Caco-2 (cell line): ENCODE results near the gene SKAP1. TPM values are rescaled to one million over a fixed set of nuclear protein-coding genes. Genes with fewer than 3 reads are reported as not detected.

Experiments
- BruUV-seq: library from RNA; stranded (reverse); fragments of 400-500 nt; replicated peaks from 2 replicates; lab custom pipeline; 2021; lab: Mats Ljungman, UMichigan
- CTCF ChIA-PET: fragments of 300-600 bp; sonication (Branson Sonifier 250); formaldehyde crosslinking; loops from one replicate; lab custom pipeline; 2022; ENCODE audit warnings: antibody characterized with exemption; lab: Charles Lee
- POLR2A ChIA-PET: fragments of 300-600 bp; sonication (Branson Sonifier 250); formaldehyde crosslinking; loops from one replicate; lab custom pipeline; 2022; ENCODE audit warnings: antibody characterized with exemption; lab: Charles Lee
- DNase-seq, 2 experiments: peaks; one replicate each; pipeline versions ENCODE4 v3.0.0 to v3.0.0-alpha.2; 2020 to 2022
- H3K27me3 ChIP-seq: replicated peaks from 2 replicates; pipeline ENCODE4 v1.6.0; 2011; ENCODE audit warnings: low read length; ENCODE audit not compliant: control insufficient read depth, insufficient read depth
- H3K36me3 ChIP-seq: 2 replicates; pipeline ENCODE4 v1.5.1; 2011; ENCODE audit warnings: low read length; ENCODE audit not compliant: control insufficient read depth, insufficient read depth
- H3K4me1 ChIP-seq: fragments of 250-450 bp; sonication (Bioruptor Pico); 2 replicates; pipeline ENCODE4 v1.5.1; 2020; ENCODE audit warnings: mild to moderate bottlenecking
- H3K4me3 ChIP-seq: 2 replicates; pipeline ENCODE4 v1.5.1; 2011; ENCODE audit warnings: low read depth, mild to moderate bottlenecking, control low read depth, low read length
- H3K9me3 ChIP-seq: fragments of 250-450 bp; sonication (Bioruptor Pico); 2 replicates; pipeline ENCODE4 v1.5.1; 2020; ENCODE audit warnings: mild to moderate bottlenecking, moderate library complexity
- H3K27ac Mint-ChIP-seq: one replicate; pipeline ENCODE4 v1.8.0; 2022; ENCODE audit warnings: mixed read lengths; ENCODE audit not compliant: unreplicated experiment
- H3K27me3 Mint-ChIP-seq: one replicate; pipeline ENCODE4 v1.8.0; 2022; ENCODE audit warnings: mixed read lengths; ENCODE audit not compliant: insufficient read depth, unreplicated experiment
- H3K36me3 Mint-ChIP-seq: one replicate; pipeline ENCODE4 v1.8.0; 2022; ENCODE audit warnings: mild to moderate bottlenecking, mixed read lengths; ENCODE audit not compliant: insufficient read depth, unreplicated experiment
- H3K4me1 Mint-ChIP-seq: one replicate; pipeline ENCODE4 v1.8.0; 2022; ENCODE audit warnings: low read depth, mixed read lengths; ENCODE audit not compliant: unreplicated experiment
- H3K4me3 Mint-ChIP-seq: one replicate; pipeline ENCODE4 v1.8.0; 2022; ENCODE audit warnings: mild to moderate bottlenecking, moderate library complexity, mixed read lengths; ENCODE audit not compliant: unreplicated experiment
- H3K9me3 Mint-ChIP-seq: one replicate; pipeline ENCODE4 v1.8.0; 2022; ENCODE audit warnings: mixed read lengths; ENCODE audit not compliant: unreplicated experiment
- intact Hi-C: fragments of 100-400 bp; cut with micrococcal nuclease; formaldehyde crosslinking; loops from one replicate; pipeline ENCODE4 v1.10.0; 2022; ENCODE audit not compliant: unreplicated experiment
- total RNA-seq: library from RNA; stranded (reverse); gene quantifications from 2 replicates; pipeline ENCODE4 v1.2.3, GENCODE V29; 2022
- TF ChIP-seq, protein P1 (sequence below), 2 experiments: fragments of 200-600 bp in 1 of 2; IDR thresholded peaks; 1 replicate in 1 of 2; 2 replicates in 1 of 2; pipeline versions ENCODE4 v1.5.1 to v1.8.0; 2011 to 2022; ENCODE audit warnings: antibody characterized with exemption in 1 of 2, control low read depth in 1 of 2, inconsistent platforms in 1 of 2, low read depth in 1 of 2, low read length in 1 of 2, mild to moderate bottlenecking in 1 of 2, moderate library complexity in 1 of 2; ENCODE audit not compliant: insufficient read depth in 1 of 2, severe bottlenecking in 1 of 2, unreplicated experiment in 1 of 2

Gene SKAP1
- total RNA-seq, 1 experiment from 2014 or later = 0.70 TPM

- Mint-ChIP-seq H3K27me3 (peaks cover 19% of the 10 kb centered on the region), H3K9me3 (no peaks in the 10 kb centered on the region), H3K36me3 (no peaks in the 10 kb centered on the region), H3K27ac (no peak overlapping the region), H3K4me1 (peaks cover 14% of the 10 kb centered on the region), H3K4me3 (peak overlapping the region; percentile 65)
- ChIA-PET POLR2A (no interaction called here), CTCF (no interaction called here)
- DNase-seq = no peak
- intact Hi-C loops = no loop called here
- no peaks in the 10 kb centered on the region for H3K27me3 ChIP-seq
- H3K9me3 ChIP-seq = no peaks in the 10 kb centered on the region
- H3K4me3 ChIP-seq = no peak overlapping the region
- no peaks in the 10 kb centered on the region for H3K36me3 ChIP-seq
- H3K4me1 ChIP-seq = peaks cover 18% of the 10 kb centered on the region
- TF ChIP-seq, protein P1, sequence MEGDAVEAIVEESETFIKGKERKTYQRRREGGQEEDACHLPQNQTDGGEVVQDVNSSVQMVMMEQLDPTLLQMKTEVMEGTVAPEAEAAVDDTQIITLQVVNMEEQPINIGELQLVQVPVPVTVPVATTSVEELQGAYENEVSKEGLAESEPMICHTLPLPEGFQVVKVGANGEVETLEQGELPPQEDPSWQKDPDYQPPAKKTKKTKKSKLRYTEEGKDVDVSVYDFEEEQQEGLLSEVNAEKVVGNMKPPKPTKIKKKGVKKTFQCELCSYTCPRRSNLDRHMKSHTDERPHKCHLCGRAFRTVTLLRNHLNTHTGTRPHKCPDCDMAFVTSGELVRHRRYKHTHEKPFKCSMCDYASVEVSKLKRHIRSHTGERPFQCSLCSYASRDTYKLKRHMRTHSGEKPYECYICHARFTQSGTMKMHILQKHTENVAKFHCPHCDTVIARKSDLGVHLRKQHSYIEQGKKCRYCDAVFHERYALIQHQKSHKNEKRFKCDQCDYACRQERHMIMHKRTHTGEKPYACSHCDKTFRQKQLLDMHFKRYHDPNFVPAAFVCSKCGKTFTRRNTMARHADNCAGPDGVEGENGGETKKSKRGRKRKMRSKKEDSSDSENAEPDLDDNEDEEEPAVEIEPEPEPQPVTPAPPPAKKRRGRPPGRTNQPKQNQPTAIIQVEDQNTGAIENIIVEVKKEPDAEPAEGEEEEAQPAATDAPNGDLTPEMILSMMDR (IDR thresholded peaks at IDR 0.05; ENCODE audit: insufficient read depth in 1 of 2, low read depth in 1 of 2, low read length in 1 of 2, severe bottlenecking in 1 of 2, unreplicated experiment in 1 of 2) = no peak
- no TSS peak for BruUV-seq
Observed at GRCh38 chr17:48311324-48311723, 118.7 kb downstream of the SKAP1 start.

GRCh38 chr17:48310748-48311213 is 119.2 kb downstream of the SKAP1 start:
- H3K36me3 Mint-ChIP-seq = no peaks in the 10 kb centered on the region
- peaks cover 13% of the 10 kb centered on the region for H3K27me3 Mint-ChIP-seq
- peaks cover 18% of the 10 kb centered on the region for H3K4me1 ChIP-seq
- H3K36me3 ChIP-seq = no peaks in the 10 kb centered on the region
- TF ChIP-seq, protein P1 (IDR thresholded peaks at IDR 0.05; ENCODE audit: insufficient read depth in 1 of 2, low read depth in 1 of 2, low read length in 1 of 2, severe bottlenecking in 1 of 2, unreplicated experiment in 1 of 2) = no peak
- H3K4me3 Mint-ChIP-seq = peak overlapping the region; percentile 65
- H3K9me3 Mint-ChIP-seq = no peaks in the 10 kb centered on the region
- peak; percentile 26 to 42 for DNase-seq
- CTCF ChIA-PET = no interaction called here
- intact Hi-C loops = no loop called here
- H3K27ac Mint-ChIP-seq = no peak overlapping the region
- no TSS peak for BruUV-seq
- peaks cover 14% of the 10 kb centered on the region for H3K4me1 Mint-ChIP-seq
- POLR2A ChIA-PET = no interaction called here
- H3K27me3 ChIP-seq = no peaks in the 10 kb centered on the region
- no peak overlapping the region for H3K4me3 ChIP-seq
- H3K9me3 ChIP-seq = no peaks in the 10 kb centered on the region

DNA sequence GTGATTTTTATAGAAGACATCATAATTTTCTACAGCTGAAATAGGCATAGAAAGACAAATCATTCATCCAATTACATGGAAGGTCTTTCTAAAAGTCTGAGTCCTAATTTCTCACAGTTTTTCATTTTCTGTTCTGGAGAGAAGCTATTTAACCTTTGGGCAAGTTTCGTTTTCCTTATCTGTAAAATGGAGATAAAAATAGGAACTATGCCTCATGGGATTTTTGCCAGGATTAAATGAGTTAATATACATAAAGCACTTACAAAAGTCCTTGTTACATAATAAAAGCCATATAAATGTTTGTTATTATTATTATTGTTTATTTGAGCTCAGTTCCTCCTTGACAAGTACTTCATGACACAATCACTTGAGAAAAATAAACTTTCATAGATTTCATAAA is 121.4 kb downstream of the SKAP1 start:
- Mint-ChIP-seq H3K9me3 (no peaks in the 10 kb centered on the region), H3K27me3 (peaks cover 16% of the 10 kb centered on the region), H3K36me3 (no peaks in the 10 kb centered on the region), H3K4me3 (no peak overlapping the region), H3K4me1 (peaks cover 14% of the 10 kb centered on the region), H3K27ac (no peak overlapping the region)
- H3K36me3 ChIP-seq = no peaks in the 10 kb centered on the region
- no peak for DNase-seq
- ChIA-PET CTCF (interaction anchor here (0.6 to 3.0 kb wide), 30 partner anchors 8 to 318 kb away, joined by 3 to 50 read pairs (median 5); partner anchors contain the start of gene HOXB9), POLR2A (no interaction called here)
- H3K4me3 ChIP-seq = no peak overlapping the region
- H3K4me1 ChIP-seq = peaks cover 18% of the 10 kb centered on the region
- BruUV-seq = no TSS peak
- no peaks in the 10 kb centered on the region for H3K9me3 ChIP-seq
- no peaks in the 10 kb centered on the region for H3K27me3 ChIP-seq
- intact Hi-C loops = loop anchor here (1.0 to 5.0 kb wide), 5 partner anchors 46 to 310 kb away; no protein-coding TSS in a partner anchor
- TF ChIP-seq, protein P1 (IDR thresholded peaks at IDR 0.05; ENCODE audit: insufficient read depth in 1 of 2, low read depth in 1 of 2, low read length in 1 of 2, severe bottlenecking in 1 of 2, unreplicated experiment in 1 of 2) = no peak
